HepG2 (cell line): ENCODE results near the gene TMEM107.

Experiments
- CTCF ChIP-seq: sonication (generic); formaldehyde crosslinking; IDR thresholded peaks from 2 replicates; pipeline ENCODE4 v1.5.0; 2020; ENCODE audit warnings: mild to moderate bottlenecking, missing genetic modification reagents, moderate library complexity
- GATAD1 ChIP-seq: IDR thresholded peaks from 2 replicates; pipeline ENCODE4 v1.6.1; 2016; ENCODE audit warnings: missing genetic modification reagents, missing compliant biosample characterization
- HNRNPLL ChIP-seq: fragments of 200-400 bp; formaldehyde crosslinking; IDR thresholded peaks from 2 replicates; pipeline ENCODE4 v1.6.1; 2017; ENCODE audit warnings: mild to moderate bottlenecking, low read depth, low read length; ENCODE audit not compliant: poor library complexity, severe bottlenecking
- MTF1 ChIP-seq: sonication (generic); formaldehyde crosslinking; IDR thresholded peaks from 2 replicates; pipeline ENCODE4 v1.5.0; 2020; ENCODE audit warnings: missing genetic modification reagents
- NFIC ChIP-seq: IDR thresholded peaks from 2 replicates; pipeline ENCODE4 v1.6.1; 2012; ENCODE audit warnings: mild to moderate bottlenecking, low read length, inconsistent platforms
- ZMAT3 ChIP-seq: sonication (generic); formaldehyde crosslinking; conservative IDR thresholded peaks from 2 replicates; pipeline ENCODE4 v1.7.0; 2021; ENCODE audit warnings: missing genetic modification reagents
- ZNF512 ChIP-seq: sonication (generic); formaldehyde crosslinking; IDR thresholded peaks from 2 replicates; pipeline ENCODE4 v1.4.0; 2020; ENCODE audit warnings: mild to moderate bottlenecking, missing genetic modification reagents

GRCh38 chr17:8204761-8205555, 28.8 kb upstream of the TMEM107 start:
- TF ChIP-seq MTF1 (CRISPR knock-in tag): no peak
- TF ChIP-seq ZNF512: no peak
- TF ChIP-seq CTCF (CRISPR knock-in tag): no peak
- TF ChIP-seq NFIC: no peak
- no peak for TF ChIP-seq GATAD1 (CRISPR knock-in tag)
- TF ChIP-seq ZMAT3 (CRISPR knock-in tag): no peak
- TF ChIP-seq HNRNPLL: no peak
